HG03571 (cell line): Measurements from ENCODE around the gene ANO4.
"Not testable (repeated sequence)": the region's sequence is repeated elsewhere in the genome, so short reads cannot be mapped to it uniquely, and the experiment has no call there.

Experiments
- ATAC-seq: cut with Tn5 transposase; IDR thresholded peaks from one replicate; pipeline ENCODE4 v1.9.1; 2021; ENCODE audit not compliant: unreplicated experiment

The ANO4 gene

DNA sequence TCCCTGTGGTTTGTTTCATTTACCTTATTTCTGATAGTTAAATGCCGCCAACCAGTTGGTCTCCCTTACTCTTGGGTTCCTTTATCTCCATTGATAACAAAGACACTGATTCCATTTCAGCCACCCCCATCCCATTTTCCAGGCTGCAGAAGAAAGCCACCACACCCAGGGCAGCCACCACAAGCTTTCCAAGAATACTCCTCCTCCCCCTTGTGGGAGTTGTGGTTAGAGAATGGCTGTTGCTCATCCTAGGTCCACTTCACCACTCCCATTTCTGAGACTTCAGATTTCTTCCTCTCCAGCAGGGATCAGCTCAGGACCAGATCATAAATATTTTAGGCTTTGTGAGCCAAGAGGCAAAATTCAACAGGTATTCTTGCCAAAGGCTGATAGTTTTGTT is 73.9 kb downstream of the ANO4 start:
- no peak for ATAC-seq

GRCh38 chr12:100871195-100871734 is 76.7 kb downstream of the ANO4 start:
- ATAC-seq = no peak

GRCh38 chr12:100875156-100875555 is 80.6 kb downstream of the ANO4 start:
- no peak for ATAC-seq

DNA sequence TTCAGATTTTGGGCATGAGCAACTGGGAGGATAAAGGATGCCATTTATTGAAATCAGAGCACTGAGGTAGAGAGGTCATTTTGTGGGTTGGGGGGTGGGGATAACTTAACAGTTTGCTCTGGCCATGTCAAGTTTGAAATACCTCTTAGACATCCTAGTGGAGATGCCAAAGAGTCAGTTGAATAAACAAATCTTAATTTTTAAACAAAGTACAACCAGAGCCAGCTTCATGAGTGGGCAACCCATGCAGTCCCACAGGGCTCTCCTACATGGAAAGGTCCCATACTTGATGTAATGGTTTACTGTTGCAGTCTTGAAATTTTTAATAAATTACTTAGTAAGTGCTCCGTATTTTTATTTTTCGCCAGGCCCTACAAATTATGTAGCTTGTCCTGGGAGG is 81.2 kb downstream of the ANO4 start:
- no peak for ATAC-seq

DNA sequence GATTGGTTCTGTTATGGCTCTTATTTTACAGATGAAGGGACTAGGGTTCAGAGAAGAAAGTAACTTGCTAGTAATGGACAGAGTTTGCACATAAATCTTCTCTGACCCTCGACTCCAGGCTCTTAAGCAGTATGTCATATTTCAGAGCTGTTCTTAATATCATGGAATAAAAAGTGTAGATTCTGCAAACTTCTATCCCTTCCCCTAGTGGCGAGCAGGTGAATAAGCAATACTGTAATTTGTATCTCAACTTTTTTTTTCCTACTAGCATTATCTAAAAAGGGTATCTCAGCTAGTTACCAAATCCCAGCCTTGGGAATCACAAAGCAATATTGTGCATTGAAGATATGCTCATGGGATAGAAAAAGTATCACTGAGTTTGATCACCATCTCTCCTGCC is 83.2 kb downstream of the ANO4 start:
- no peak for ATAC-seq

- ATAC-seq = no peak
Observed at GRCh38 chr12:100895192-100895591, 100.6 kb downstream of the ANO4 start.

GRCh38 chr12:100896192-100896591 is 101.6 kb downstream of the ANO4 start:
- no peak for ATAC-seq

- ATAC-seq = no peak
Observed at GRCh38 chr12:100897240-100897639, 102.7 kb downstream of the ANO4 start.

DNA sequence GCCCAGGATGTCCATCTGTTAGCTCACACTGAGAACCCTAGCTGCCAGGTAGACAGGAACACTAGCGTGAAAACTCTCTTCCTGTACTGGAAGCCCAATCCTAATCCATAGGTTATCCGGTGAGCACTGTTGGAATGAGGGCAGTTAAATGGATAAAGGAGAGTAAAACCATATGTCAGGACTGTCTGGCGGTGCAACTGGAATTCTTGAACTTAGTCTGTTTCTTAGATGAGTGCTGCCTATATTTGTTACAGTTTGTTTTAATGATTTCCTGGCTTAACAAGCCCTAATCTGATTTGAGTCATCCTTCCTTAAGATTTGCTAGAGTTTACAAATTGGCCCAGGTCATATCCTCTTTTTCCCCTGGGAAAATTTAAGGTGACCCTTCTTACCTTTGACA is 104.7 kb downstream of the ANO4 start:
- no peak for ATAC-seq

DNA sequence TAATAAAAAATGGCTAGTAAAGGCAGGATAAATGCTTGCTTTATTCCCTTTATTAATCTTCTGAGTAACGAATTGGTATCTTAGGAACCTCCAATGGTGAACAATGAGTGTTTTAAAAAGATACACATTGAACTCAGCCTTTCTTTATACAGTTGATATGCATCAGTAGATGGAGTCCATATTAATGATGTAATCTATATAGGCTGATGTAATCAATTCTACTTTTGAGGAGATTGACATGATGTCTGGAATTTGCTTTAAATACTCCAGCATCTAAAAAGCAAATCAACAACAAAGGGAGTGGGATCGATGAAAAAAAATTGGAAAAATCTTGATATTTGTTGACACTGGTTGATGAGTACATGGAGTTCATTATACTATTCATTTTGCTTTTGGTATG is 106.2 kb downstream of the ANO4 start:
- ATAC-seq = no peak

DNA sequence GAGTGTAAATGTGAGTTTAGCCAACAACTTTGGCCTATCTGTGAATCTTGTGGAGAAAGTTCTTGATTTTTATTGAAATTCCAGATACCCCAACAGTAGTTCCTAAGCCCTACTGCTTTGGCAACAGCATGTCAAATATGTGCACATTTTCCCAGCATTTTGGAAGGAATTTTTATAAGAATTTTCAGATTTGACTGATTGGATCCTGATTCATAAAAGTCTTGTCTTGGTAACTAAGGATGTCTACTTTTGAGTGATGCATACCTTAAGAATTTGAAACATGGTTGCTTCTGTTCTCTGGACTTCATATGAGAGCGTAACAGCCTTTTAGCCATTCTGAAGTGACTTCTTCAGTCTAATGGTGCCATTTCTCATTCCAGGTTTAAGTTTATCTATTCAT is 106.7 kb downstream of the ANO4 start:
- ATAC-seq = no peak

- ATAC-seq = no peak
Observed at GRCh38 chr12:100904270-100904669, 109.7 kb downstream of the ANO4 start.

GRCh38 chr12:100908501-100908900 is 113.9 kb downstream of the ANO4 start:
- no peak for ATAC-seq

GRCh38 chr12:100913872-100914592 is 119.5 kb downstream of the ANO4 start:
- ATAC-seq = no peak

- ATAC-seq = no peak
Observed at GRCh38 chr12:100919116-100919515, 124.5 kb downstream of the ANO4 start.

GRCh38 chr12:100920493-100920892 is 125.9 kb downstream of the ANO4 start:
- ATAC-seq = no peak

- ATAC-seq = no peak
Observed at GRCh38 chr12:100926669-100927248, 132.2 kb downstream of the ANO4 start.

- no peak for ATAC-seq
Observed at GRCh38 chr12:100927826-100928225, 133.2 kb downstream of the ANO4 start.

GRCh38 chr12:100932571-100932970 is 138.0 kb downstream of the ANO4 start:
- ATAC-seq = no peak

DNA sequence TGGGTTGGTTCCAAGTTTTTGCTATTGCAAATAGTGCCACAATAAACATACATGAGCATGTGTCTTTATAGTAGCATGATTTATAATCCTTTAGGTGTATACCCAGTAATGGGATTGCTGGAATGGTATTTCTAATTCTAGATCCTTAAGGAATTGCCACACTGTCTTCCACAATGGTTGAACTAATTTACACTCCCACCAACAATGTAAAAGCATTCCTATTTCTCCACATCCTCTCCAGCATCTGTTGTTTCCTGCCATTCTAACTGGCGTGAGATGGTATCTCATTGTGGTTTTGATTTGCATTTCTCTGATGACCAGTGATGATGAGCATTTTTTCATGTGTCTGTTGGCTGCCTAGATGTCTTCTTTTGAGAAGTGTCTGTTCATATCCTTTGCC is 139.0 kb downstream of the ANO4 start:
- not testable (repeated sequence) for ATAC-seq

DNA sequence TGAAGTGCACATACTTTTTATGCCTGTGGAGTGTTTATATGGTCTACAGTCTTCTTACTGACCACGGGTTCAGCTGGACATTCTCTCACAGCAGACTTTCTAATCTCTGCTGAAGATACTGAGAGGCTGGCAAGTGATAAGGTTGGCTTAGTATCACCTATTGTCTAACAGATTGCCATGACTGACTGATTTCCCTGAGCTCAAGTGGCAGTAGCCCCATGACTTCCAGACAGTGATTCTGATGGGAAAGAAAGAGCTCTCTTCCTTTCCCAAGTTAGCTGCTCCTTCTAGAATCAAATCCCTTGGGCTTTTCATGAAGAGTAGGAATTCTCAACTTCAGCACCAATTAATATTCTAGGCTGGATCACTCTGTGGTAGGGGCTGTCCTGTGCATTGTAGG is 141.4 kb downstream of the ANO4 start:
- no peak for ATAC-seq

DNA sequence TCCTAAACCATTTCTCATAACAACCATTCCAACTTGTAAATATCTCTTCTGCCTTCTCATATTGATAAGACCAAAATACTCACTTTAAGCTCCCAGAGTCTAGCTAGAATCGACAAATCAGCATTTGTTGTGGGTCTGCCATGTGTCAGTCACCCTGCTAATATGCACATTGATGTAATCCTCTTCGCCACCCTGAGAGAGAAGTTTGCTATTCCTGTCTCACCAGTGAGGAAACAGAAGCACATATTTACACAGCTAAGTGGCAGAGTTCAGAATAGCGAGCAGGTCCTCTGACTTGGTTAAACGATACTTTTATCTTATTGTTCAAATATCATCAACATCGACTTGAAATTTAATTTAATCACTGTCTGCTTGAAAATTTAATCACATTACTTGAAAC is 142.1 kb downstream of the ANO4 start:
- ATAC-seq = no peak

DNA sequence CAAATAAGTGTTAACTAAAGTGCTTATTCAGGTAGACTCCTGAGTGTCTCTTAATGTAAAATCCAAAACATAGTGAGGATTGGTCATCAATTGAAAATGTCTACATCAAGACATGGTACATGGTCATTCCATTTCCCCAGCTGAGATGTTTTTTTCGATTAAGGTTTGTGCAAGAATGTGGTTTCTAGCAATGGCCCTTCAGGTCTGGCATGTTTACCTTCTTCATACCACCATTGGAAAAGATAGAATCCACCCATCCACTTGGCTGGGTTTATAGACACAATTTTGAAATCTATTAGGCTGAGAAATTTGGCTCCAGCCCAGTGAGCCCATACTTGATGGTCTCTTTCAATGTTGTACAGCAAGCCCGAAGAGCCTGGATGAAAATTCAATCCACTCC is 145.9 kb downstream of the ANO4 start:
- no peak for ATAC-seq
